Loucy (cell line): ENCODE results near the gene FAM241B.

Source experiments
- CTCF ChIP-seq: fragments of 200-600 bp; sonication (generic); conservative IDR thresholded peaks from 2 replicates; pipeline ENCODE4 v1.5.1; 2014; ENCODE audit warnings: mild to moderate bottlenecking, antibody characterized with exemption, low read length
- EZH2phosphoT487 ChIP-seq: fragments of 200-600 bp; IDR thresholded peaks from 2 replicates; pipeline ENCODE4 v1.6.1; 2018; ENCODE audit warnings: antibody characterized with exemption, mild to moderate bottlenecking, moderate library complexity, borderline replicate concordance

GRCh38 chr10:69646185-69647060, 16.4 kb downstream of the FAM241B start:
- no peak for TF ChIP-seq CTCF
- TF ChIP-seq EZH2phosphoT487, result no peak
